HG02610 (cell line): Measurements from ENCODE around the gene PNMA6E.

Experiments
- ATAC-seq: cut with Tn5 transposase; IDR thresholded peaks from one replicate; pipeline ENCODE4 v1.9.1; 2021; ENCODE audit warnings: mild to moderate bottlenecking, moderate library complexity; ENCODE audit not compliant: unreplicated experiment

The PNMA6E gene

DNA sequence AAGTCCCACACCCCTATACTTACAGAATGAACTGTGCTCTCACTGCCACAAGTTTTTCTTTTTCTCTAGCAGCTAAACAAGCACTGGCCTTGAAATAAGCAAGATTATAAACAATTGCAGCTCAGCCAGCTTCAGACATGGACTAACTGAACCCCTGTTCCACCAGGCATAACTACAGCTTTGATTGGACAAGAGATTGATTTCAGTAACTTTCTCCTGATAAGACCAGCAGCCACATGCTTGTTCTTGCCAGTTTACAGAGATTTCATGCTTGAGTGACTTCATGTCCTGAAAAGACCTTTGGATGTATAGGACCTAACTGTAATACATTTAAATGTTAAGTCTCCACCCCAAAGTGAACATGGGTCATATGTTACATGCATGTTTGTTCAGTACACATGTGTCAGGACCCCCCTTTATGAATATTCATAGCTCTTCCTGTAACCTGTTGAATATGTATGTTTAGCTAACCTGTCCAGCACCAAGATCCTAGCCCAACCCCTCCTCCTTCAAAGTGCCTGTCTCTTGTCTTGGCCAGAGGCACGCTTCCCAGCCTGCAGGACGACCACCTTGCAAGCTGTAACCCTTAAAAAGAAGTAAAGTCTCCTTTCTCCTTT, 39.3 kb downstream of the PNMA6E start:
- no peak for ATAC-seq

DNA sequence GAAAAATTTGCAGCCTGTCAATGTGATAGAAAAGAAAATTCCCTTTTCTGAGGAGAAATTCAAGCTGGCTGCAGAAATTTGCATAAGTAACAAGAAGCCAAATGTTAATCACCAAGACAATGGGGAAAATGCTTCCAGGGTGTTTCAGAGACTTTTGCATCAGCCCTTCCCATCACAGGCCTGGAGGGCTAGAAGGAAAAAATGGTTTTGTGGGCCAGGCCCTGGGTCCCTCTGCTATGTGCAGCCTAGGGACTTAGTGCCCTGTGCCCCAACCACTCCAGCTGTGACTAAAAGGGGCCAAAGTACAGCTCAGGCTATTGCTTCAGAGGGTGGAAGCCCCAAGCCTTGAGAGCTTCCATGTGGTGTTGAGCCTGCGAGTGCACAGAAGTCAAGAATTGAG, 43.3 kb downstream of the PNMA6E start:
- ATAC-seq, result no peak

DNA sequence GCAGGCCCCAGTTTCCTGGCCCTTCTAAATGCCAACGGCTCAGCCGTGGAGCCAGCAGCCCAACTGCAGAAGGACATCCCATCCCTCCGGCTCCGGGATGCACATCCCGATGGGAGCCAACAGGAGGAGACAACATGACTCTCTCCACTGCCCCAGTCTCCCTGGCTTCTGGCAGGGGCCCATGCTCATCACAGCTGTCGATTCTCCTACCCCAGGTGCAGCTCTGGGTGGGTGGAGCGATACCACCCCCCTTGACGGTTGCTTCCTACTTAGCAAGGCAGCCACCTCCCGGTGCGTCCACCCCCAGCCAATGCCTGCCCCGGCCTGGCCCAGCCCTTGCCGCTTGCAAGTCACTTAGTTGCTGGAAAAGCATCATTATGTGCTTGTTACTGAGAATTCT, 47.7 kb downstream of the PNMA6E start:
- no peak for ATAC-seq

DNA sequence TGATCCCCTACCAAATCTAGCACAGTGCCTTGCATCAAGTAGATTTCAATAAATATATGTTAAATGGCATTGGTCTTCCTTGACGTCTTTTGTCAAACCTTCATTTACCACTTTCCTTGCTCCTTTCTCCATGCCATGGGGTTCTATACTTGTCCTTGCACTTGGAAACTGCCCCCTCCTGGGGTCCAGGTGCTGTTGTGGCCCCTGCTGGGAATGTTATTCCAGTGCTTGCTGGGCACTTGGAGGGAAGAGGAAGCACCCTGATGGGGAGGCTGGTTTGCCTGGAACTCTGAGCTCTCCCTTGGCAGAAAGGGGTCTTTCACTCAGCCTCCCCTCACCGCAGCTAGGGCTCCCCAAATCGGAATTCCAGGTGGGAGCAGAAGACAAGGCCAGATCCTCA, 48.3 kb downstream of the PNMA6E start:
- ATAC-seq, result no peak

DNA sequence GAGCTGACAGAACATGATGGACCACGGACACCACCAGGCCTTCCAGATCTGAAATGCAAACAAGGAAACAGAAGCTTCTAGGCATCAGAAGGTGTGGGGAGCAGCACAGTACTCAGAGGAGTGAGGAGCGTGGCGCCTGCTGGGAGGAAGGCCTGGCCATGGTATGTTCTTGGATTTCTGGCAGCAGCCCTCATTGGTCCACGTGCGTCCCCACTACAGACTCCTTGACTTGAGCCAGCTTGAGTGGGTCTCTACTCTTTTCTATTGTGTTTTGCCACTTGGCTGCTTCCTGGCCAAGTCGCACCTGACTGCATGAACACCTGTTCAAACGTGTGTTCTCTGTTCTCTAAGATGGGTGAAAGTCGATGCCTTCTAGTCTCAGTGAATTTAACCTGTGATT, 49.2 kb downstream of the PNMA6E start:
- ATAC-seq, result no peak

DNA sequence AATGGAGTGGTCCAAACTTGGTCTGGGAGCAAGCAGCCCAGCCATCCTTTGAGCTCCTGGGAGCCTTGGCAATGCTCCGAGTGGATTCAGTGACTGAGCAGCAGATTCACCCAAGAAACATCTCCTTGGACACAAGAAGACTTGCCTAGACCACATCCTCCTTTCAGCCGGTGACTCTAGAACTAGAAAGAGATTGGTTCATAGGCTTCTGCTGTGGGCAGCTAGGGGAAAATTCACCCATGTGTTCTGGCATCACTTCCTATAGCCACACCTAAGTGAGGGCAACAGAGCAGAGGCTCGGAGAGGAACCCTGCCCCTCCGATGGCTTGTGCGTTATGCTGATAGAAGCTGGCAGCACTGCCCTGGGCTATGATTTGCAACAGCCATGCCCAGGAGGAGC, 51.2 kb downstream of the PNMA6E start:
- no peak for ATAC-seq

DNA sequence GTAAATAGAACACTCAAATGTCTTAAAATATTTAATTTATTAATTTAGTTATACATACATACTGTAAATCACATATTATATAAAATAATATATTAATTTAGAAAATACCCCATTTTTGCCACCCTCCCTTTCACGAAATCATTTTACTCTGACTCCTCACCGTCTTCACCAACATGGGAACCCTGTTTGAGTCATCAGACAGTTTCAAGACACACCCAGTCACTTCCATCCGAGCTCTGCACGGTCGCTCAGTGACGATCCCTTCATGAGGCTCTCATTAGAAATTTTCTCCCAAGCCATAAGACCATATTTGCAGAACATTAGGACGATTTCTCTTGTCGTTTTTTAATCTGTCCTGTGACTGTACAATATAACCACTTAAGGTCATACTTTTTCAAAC, 52.7 kb downstream of the PNMA6E start:
- ATAC-seq, result no peak

DNA sequence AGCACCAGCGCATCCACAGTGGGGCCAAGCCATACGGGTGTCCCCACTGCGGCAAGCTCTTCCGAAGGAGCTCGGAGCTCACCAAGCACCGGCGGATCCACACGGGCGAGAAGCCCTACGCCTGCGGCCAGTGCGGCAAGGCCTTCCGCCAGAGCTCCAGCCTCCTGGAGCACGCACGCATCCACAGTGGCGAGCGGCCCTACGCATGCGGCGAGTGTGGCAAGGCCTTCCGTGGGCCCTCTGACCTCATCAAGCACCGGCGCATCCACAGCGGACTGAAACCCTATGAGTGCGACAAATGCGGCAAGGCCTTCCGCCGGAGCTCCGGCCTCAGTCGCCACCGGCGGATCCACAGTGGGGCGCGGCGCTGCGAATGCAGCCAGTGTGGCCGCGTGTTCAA, 53.6 kb downstream of the PNMA6E start:
- ATAC-seq, result no peak
